Caki2 (cell line): ENCODE data around the gene NKD1. TPM values are rescaled to one million over a fixed set of nuclear protein-coding genes. Genes with fewer than 3 reads are reported as not detected.
"Not testable (repeated sequence)": the region's sequence is repeated elsewhere in the genome, so short reads cannot be mapped to it uniquely, and the experiment has no call there.

Experiments used
- DNase-seq: peaks from one replicate; pipeline ENCODE4 v3.0.0-alpha.2; 2015; ENCODE audit warnings: low read depth
- in situ Hi-C: cut with HindIII; loops from 2 replicates; pipeline ENCODE4 v1.10.0; 2016; ENCODE audit warnings: low sequenced_read_pairs, low pct_unique_long_range_greater_than_20kb, mixed read lengths
- total RNA-seq: library from RNA; depleted of rRNA; stranded (reverse); fragments of >200 nt; shearing (Covaris generic); gene quantifications from 2 replicates; pipeline ENCODE4 v1.2.3, GENCODE V29; 2014; ENCODE audit warnings: low replicate concordance; rRNA removed

The NKD1 gene
- under 0.01 TPM in 1 of 2 replicates, not detected in the other for total RNA-seq

- peak; percentile 18 for DNase-seq
- in situ Hi-C loops, result no loop called here
Measured at GRCh38 chr16:50548125-50548908, at the start of gene NKD1. TSS of gene NKD1 (plus strand) at chr16:50548396. CDS start at chr16:50548554, 158 bp downstream.

GRCh38 chr16:50498431-50499155, 49.6 kb upstream of the NKD1 start:
- no peak for DNase-seq
- in situ Hi-C loops, result no loop called here

GRCh38 chr16:50499254-50499653, 48.9 kb upstream of the NKD1 start:
- in situ Hi-C loops, result no loop called here
- DNase-seq, result no peak

GRCh38 chr16:50500171-50500874, 47.9 kb upstream of the NKD1 start:
- in situ Hi-C loops, result no loop called here
- no peak for DNase-seq

- no peak for DNase-seq
Measured at GRCh38 chr16:50501251-50501650, 46.9 kb upstream of the NKD1 start.

GRCh38 chr16:50501986-50502615, 46.1 kb upstream of the NKD1 start:
- DNase-seq, result no peak
- in situ Hi-C loops, result no loop called here

More at GRCh38 chr16:50501251-50501650, 46.9 kb upstream of the NKD1 start:
- in situ Hi-C loops, result no loop called here

- no peak for DNase-seq
- in situ Hi-C loops, result no loop called here
Measured at GRCh38 chr16:50502616-50503011, 45.6 kb upstream of the NKD1 start.

- in situ Hi-C loops, DNase-seq: not testable (repeated sequence)
Measured at GRCh38 chr16:50503868-50504531, 44.2 kb upstream of the NKD1 start.

GRCh38 chr16:50505115-50505514, 43.1 kb upstream of the NKD1 start:
- in situ Hi-C loops, result no loop called here

GRCh38 chr16:50505714-50506542, 42.3 kb upstream of the NKD1 start:
- in situ Hi-C loops, result no loop called here
- no peak for DNase-seq

More at GRCh38 chr16:50505115-50505514, 43.1 kb upstream of the NKD1 start:
- DNase-seq, result no peak

- DNase-seq, result no peak
- in situ Hi-C loops, result no loop called here
Measured at GRCh38 chr16:50506543-50506937, 41.7 kb upstream of the NKD1 start.

GRCh38 chr16:50507397-50507796, 40.8 kb upstream of the NKD1 start:
- no peak for DNase-seq
- in situ Hi-C loops, result no loop called here

GRCh38 chr16:50509521-50510341, 38.5 kb upstream of the NKD1 start:
- in situ Hi-C loops, result no loop called here
- no peak for DNase-seq

- in situ Hi-C loops, result no loop called here
- DNase-seq, result no peak
Measured at GRCh38 chr16:50515218-50515617, 33.0 kb upstream of the NKD1 start.

- in situ Hi-C loops, result no loop called here
- no peak for DNase-seq
Measured at GRCh38 chr16:50516401-50516800, 31.8 kb upstream of the NKD1 start.

GRCh38 chr16:50516890-50517289, 31.3 kb upstream of the NKD1 start:
- DNase-seq, result no peak
- in situ Hi-C loops, result no loop called here
